ENCODE data around the gene HNF4A.
"Not testable (repeated sequence)": the region's sequence is repeated elsewhere in the genome, so short reads cannot be mapped to it uniquely, and the experiment has no call there.

HNF4A gene

GRCh38 chr20:44324343-44324742, 31.2 kb upstream of the HNF4A start:
- no peak for DNase-seq (ENCODE audit: extremely low spot score)
- ChIA-PET CTCF (interaction anchor here (1.5 kb wide), 1 partner anchor 14 kb away, joined by 6 read pairs; the partner anchor contains the start of gene FITM2), POLR2A (interaction anchor here (0.9 kb wide), 1 partner anchor 14 kb away, joined by 3 read pairs; the partner anchor contains the start of gene FITM2)
- no peak for TF ChIP-seq LEF1 (IDR thresholded peaks at IDR 0.05; ENCODE audit: borderline replicate concordance)
- TF ChIP-seq FOXA1 (IDR thresholded peaks at IDR 0.05) = no peak
- no peak for TF ChIP-seq TARDBP (IDR thresholded peaks at IDR 0.05)
- TF ChIP-seq L3MBTL2 (conservative IDR thresholded peaks at IDR 0.05) = no peak
- no peak for TF ChIP-seq BHLHE40 (IDR thresholded peaks at IDR 0.05; ENCODE audit: borderline replicate concordance)
- no peak for TF ChIP-seq ARNT (IDR thresholded peaks at IDR 0.05)
- TF ChIP-seq FOXM1 (IDR thresholded peaks at IDR 0.05; ENCODE audit: borderline replicate concordance) = no peak
- TF ChIP-seq ZNF384 (IDR thresholded peaks at IDR 0.05) = no peak
- no peak for TF ChIP-seq NFRKB (IDR thresholded peaks at IDR 0.05)
- no peak for TF ChIP-seq HDGF (IDR thresholded peaks at IDR 0.05; ENCODE audit: borderline replicate concordance)
- TF ChIP-seq CTBP1 (IDR thresholded peaks at IDR 0.05; ENCODE audit: borderline replicate concordance) = no peak
- TF ChIP-seq SUZ12 (IDR thresholded peaks at IDR 0.05) = no peak
- no peak for TF ChIP-seq ELF4 (IDR thresholded peaks at IDR 0.05)
- TF ChIP-seq FOXK2 (IDR thresholded peaks at IDR 0.05) = no peak
- TF ChIP-seq PKNOX1 (IDR thresholded peaks at IDR 0.05) = no peak
- no peak for TF ChIP-seq SP1 (IDR thresholded peaks at IDR 0.05)

GRCh38 chr20:44326391-44327159, 28.9 kb upstream of the HNF4A start:
- DNase-seq (ENCODE audit: extremely low spot score) = no peak
- ChIA-PET CTCF (interaction anchor here (0.7 to 1.7 kb wide), 2 partner anchors 15 kb away, joined by 3 to 4 read pairs; partner anchors contain the start of gene FITM2), POLR2A (no interaction called here)
- TF ChIP-seq TARDBP (IDR thresholded peaks at IDR 0.05) (no peak), L3MBTL2 (conservative IDR thresholded peaks at IDR 0.05) (no peak)

GRCh38 chr20:44327748-44328147, 27.8 kb upstream of the HNF4A start:
- DNase-seq (ENCODE audit: extremely low spot score); POLR2A ChIA-PET: not testable (repeated sequence)
- CTCF ChIA-PET = interaction anchor here (1.7 kb wide), 1 partner anchor 17 kb away, joined by 4 read pairs; the partner anchor contains the start of gene FITM2

GRCh38 chr20:44328428-44328827, 27.1 kb upstream of the HNF4A start:
- POLR2A ChIA-PET = no interaction called here
- CTCF ChIA-PET = interaction anchor here (1.7 kb wide), 1 partner anchor 17 kb away, joined by 4 read pairs; the partner anchor contains the start of gene FITM2
- no peak for DNase-seq (ENCODE audit: extremely low spot score)
- TF ChIP-seq LEF1 (IDR thresholded peaks at IDR 0.05; ENCODE audit: borderline replicate concordance) = no peak
- no peak for TF ChIP-seq SP1 (IDR thresholded peaks at IDR 0.05)
- no peak for TF ChIP-seq NFRKB (IDR thresholded peaks at IDR 0.05)
- TF ChIP-seq TARDBP (IDR thresholded peaks at IDR 0.05) = no peak
- no peak for TF ChIP-seq PKNOX1 (IDR thresholded peaks at IDR 0.05)
- TF ChIP-seq ARNT (IDR thresholded peaks at IDR 0.05) = no peak

- DNase-seq (ENCODE audit: extremely low spot score) = no peak
- peak; percentile 15; the same call in 1 of the 2 replicates for TF ChIP-seq ZNF384 (IDR thresholded peaks at IDR 0.05)
- no peak for TF ChIP-seq TARDBP (IDR thresholded peaks at IDR 0.05)
- ChIA-PET CTCF (no interaction called here), POLR2A (no interaction called here)
These were observed 24.3 kb upstream of the HNF4A start for GRCh38 chr20:44331201-44331600.

- no peak for DNase-seq (ENCODE audit: extremely low spot score)
- CTCF ChIA-PET = no interaction called here
- no peak for TF ChIP-seq L3MBTL2 (conservative IDR thresholded peaks at IDR 0.05)
- TF ChIP-seq ZNF384 (IDR thresholded peaks at IDR 0.05) = no peak
- TF ChIP-seq ELF4 (IDR thresholded peaks at IDR 0.05) = no peak
- no peak for TF ChIP-seq FOXK2 (IDR thresholded peaks at IDR 0.05)
- POLR2A ChIA-PET = no interaction called here
These were observed 21.2 kb upstream of the HNF4A start for GRCh38 chr20:44334306-44334705.

GRCh38 chr20:44334709-44335108, 20.8 kb upstream of the HNF4A start:
- ChIA-PET CTCF (no interaction called here), POLR2A (no interaction called here)
- DNase-seq (ENCODE audit: extremely low spot score) = no peak
- TF ChIP-seq FOXK2 (IDR thresholded peaks at IDR 0.05) = no peak

- no peak for DNase-seq (ENCODE audit: extremely low spot score)
- POLR2A ChIA-PET = no interaction called here
- CTCF ChIA-PET = no interaction called here
- TF ChIP-seq BHLHE40 (IDR thresholded peaks at IDR 0.05; ENCODE audit: borderline replicate concordance) (no peak), NFRKB (IDR thresholded peaks at IDR 0.05) (no peak), ELF4 (IDR thresholded peaks at IDR 0.05) (no peak), FOXA1 (IDR thresholded peaks at IDR 0.05) (no peak), TARDBP (IDR thresholded peaks at IDR 0.05) (no peak), FOXK2 (IDR thresholded peaks at IDR 0.05) (no peak), FOXM1 (IDR thresholded peaks at IDR 0.05; ENCODE audit: borderline replicate concordance) (no peak), ZNF384 (IDR thresholded peaks at IDR 0.05) (no peak), LEF1 (IDR thresholded peaks at IDR 0.05; ENCODE audit: borderline replicate concordance) (no peak), L3MBTL2 (conservative IDR thresholded peaks at IDR 0.05) (no peak), SP1 (IDR thresholded peaks at IDR 0.05) (no peak), CTBP1 (IDR thresholded peaks at IDR 0.05; ENCODE audit: borderline replicate concordance) (no peak), HDGF (IDR thresholded peaks at IDR 0.05; ENCODE audit: borderline replicate concordance) (no peak), ARNT (IDR thresholded peaks at IDR 0.05) (no peak)
These were observed 19.8 kb upstream of the HNF4A start for GRCh38 chr20:44335675-44336074.
